Measurements from ENCODE around the gene PCARE. TPM values are rescaled to one million over a fixed set of nuclear protein-coding genes. Genes with fewer than 3 reads are reported as not detected.
"Not testable (repeated sequence)": the region's sequence is repeated elsewhere in the genome, so short reads cannot be mapped to it uniquely, and the experiment has no call there.

Gene PCARE
- total RNA-seq, 1 experiment from 2014 or later: not detected

DNA sequence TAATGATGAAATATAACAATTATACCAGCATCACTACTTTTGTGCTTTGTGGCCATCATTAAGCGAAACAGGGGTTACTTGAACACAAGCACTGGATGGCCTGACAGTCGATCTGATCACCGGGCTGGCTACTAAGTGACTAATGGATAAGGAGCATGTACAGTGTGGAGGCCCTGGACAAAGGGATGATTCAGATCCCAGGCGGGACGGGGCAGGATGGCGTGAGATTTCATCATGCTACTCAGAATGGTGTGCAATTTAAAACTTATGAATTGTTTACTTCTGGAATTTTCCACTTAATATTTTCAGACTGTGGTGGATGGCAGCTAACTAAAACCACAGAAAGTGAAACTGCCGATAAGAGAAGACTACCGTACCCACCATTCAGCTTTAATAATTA is 33.9 kb upstream of the PCARE start:
- no peak overlapping the region for H3K27ac Mint-ChIP-seq
- ATAC-seq (no peak), DNase-seq (ENCODE audit: low spot score) (no peak)
- no peak for TF ChIP-seq GRHL2 (CRISPR knock-in tag; IDR thresholded peaks at IDR 0.05; ENCODE audit: insufficient replicate concordance, severe bottlenecking)
- TF ChIP-seq GABPB1 (CRISPR knock-in tag; IDR thresholded peaks at IDR 0.05): peak; percentile 99
- H3K4me3 Mint-ChIP-seq: no peak overlapping the region
- POLR2A ChIA-PET: no interaction called here
- no peaks in the 10 kb centered on the region for H3K9me3 Mint-ChIP-seq
- CTCF ChIA-PET: no interaction called here
- peaks cover 17% of the 10 kb centered on the region for H3K27me3 Mint-ChIP-seq (ENCODE audit: low read depth)
- H3K36me3 Mint-ChIP-seq: no peaks in the 10 kb centered on the region
- no peaks in the 10 kb centered on the region for H3K4me1 Mint-ChIP-seq

DNA sequence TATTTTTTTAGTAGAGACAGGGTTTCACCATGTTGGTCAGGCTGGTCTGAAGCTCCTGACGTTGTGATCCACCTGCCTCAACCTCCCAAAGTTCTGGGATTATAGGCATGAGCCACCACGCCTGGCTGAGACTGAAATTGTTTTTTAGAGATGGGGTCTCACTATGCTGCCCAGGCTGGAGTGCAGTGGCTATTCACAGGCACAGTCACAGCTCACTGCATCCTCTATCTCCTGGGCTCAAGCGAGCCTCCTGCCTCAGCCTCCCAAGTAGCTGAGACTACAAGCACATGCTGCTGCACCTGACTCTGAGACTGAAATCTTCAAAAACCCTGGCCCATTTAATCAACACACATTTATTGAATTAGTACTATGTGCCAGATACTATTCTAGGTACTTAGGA is 33.2 kb upstream of the PCARE start:
- TF ChIP-seq ZNF121 (CRISPR knock-in tag; IDR thresholded peaks at IDR 0.05): peak; percentile 66; the same call in 1 of the 2 replicates
- H3K4me1 Mint-ChIP-seq; H3K4me3 Mint-ChIP-seq; DNase-seq (ENCODE audit: low spot score); H3K27ac Mint-ChIP-seq; H3K9me3 Mint-ChIP-seq; H3K36me3 Mint-ChIP-seq; CTCF ChIA-PET; POLR2A ChIA-PET; ATAC-seq: not testable (repeated sequence)
- H3K27me3 Mint-ChIP-seq (ENCODE audit: low read depth): peaks cover 10% of the 10 kb centered on the region

- Mint-ChIP-seq H3K4me1 (no peaks in the 10 kb centered on the region), H3K27ac (no peak overlapping the region), H3K4me3 (no peak overlapping the region), H3K27me3 (ENCODE audit: low read depth) (peaks cover 7% of the 10 kb centered on the region; the same call in 1 of the 2 replicates), H3K9me3 (no peaks in the 10 kb centered on the region), H3K36me3 (no peaks in the 10 kb centered on the region)
- no peak for ATAC-seq
- ChIA-PET POLR2A (no interaction called here), CTCF (no interaction called here)
- no peak for DNase-seq (ENCODE audit: low spot score)
- TF ChIP-seq NFYB (CRISPR knock-in tag; conservative IDR thresholded peaks at IDR 0.05; ENCODE audit: low read depth) (no peak), SOX15 (CRISPR knock-in tag; IDR thresholded peaks at IDR 0.05) (no peak), AFF4 (CRISPR knock-in tag; IDR thresholded peaks at IDR 0.05; ENCODE audit: borderline replicate concordance) (no peak), ATF1 (CRISPR knock-in tag; IDR thresholded peaks at IDR 0.05) (no peak), GRHL2 (CRISPR knock-in tag; IDR thresholded peaks at IDR 0.05; ENCODE audit: insufficient replicate concordance, severe bottlenecking) (no peak), GTF2I (CRISPR knock-in tag; conservative IDR thresholded peaks at IDR 0.05) (no peak), ZMAT4 (CRISPR knock-in tag; IDR thresholded peaks at IDR 0.05) (no peak), ZNF121 (CRISPR knock-in tag; IDR thresholded peaks at IDR 0.05) (no peak)
- TF ChIP-seq, protein P1, sequence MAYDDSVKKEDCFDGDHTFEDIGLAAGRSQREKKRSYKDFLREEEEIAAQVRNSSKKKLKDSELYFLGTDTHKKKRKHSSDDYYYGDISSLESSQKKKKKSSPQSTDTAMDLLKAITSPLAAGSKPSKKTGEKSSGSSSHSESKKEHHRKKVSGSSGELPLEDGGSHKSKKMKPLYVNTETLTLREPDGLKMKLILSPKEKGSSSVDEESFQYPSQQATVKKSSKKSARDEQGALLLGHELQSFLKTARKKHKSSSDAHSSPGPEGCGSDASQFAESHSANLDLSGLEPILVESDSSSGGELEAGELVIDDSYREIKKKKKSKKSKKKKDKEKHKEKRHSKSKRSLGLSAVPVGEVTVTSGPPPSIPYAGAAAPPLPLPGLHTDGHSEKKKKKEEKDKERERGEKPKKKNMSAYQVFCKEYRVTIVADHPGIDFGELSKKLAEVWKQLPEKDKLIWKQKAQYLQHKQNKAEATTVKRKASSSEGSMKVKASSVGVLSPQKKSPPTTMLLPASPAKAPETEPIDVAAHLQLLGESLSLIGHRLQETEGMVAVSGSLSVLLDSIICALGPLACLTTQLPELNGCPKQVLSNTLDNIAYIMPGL (CRISPR knock-in tag; IDR thresholded peaks at IDR 0.05): no peak
These were observed 32.7 kb upstream of the PCARE start for GRCh38 chr2:29106980-29107388.

DNA sequence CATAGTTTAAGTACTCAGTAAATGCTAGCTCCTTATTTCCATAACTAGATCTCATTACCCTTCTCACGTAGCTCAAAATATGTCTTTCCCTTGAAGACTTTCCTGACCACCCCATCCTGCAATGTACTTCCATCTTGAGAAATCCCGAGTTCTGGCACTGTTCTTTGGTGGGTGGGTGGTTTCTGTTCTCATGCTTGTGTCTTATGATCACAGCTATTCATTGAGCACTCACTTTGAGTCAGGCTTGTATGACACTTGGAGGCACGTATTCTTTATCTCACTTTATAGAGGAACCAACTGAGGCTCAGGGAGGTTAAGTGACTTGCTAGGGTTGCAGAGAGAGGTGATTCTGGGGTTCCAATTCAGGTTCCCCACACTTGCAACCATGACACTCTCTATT is 31.9 kb upstream of the PCARE start:
- peaks cover 3% of the 10 kb centered on the region for H3K36me3 Mint-ChIP-seq
- no peak overlapping the region for H3K27ac Mint-ChIP-seq
- ATAC-seq (no peak), DNase-seq (ENCODE audit: low spot score) (no peak)
- POLR2A ChIA-PET: no interaction called here
- H3K4me1 Mint-ChIP-seq: no peaks in the 10 kb centered on the region
- CTCF ChIA-PET: no interaction called here
- peaks cover 5% of the 10 kb centered on the region for H3K9me3 Mint-ChIP-seq
- H3K4me3 Mint-ChIP-seq: no peak overlapping the region
- peaks cover 2% of the 10 kb centered on the region; the same call in 1 of the 2 replicates for H3K27me3 Mint-ChIP-seq (ENCODE audit: low read depth)
- no peak for TF ChIP-seq ZNF317 (CRISPR knock-in tag; IDR thresholded peaks at IDR 0.05; ENCODE audit: borderline replicate concordance, low read depth)
- TF ChIP-seq, protein P2, sequence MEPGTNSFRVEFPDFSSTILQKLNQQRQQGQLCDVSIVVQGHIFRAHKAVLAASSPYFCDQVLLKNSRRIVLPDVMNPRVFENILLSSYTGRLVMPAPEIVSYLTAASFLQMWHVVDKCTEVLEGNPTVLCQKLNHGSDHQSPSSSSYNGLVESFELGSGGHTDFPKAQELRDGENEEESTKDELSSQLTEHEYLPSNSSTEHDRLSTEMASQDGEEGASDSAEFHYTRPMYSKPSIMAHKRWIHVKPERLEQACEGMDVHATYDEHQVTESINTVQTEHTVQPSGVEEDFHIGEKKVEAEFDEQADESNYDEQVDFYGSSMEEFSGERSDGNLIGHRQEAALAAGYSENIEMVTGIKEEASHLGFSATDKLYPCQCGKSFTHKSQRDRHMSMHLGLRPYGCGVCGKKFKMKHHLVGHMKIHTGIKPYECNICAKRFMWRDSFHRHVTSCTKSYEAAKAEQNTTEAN (CRISPR knock-in tag; IDR thresholded peaks at IDR 0.05): no peak
- TF ChIP-seq, protein P3, sequence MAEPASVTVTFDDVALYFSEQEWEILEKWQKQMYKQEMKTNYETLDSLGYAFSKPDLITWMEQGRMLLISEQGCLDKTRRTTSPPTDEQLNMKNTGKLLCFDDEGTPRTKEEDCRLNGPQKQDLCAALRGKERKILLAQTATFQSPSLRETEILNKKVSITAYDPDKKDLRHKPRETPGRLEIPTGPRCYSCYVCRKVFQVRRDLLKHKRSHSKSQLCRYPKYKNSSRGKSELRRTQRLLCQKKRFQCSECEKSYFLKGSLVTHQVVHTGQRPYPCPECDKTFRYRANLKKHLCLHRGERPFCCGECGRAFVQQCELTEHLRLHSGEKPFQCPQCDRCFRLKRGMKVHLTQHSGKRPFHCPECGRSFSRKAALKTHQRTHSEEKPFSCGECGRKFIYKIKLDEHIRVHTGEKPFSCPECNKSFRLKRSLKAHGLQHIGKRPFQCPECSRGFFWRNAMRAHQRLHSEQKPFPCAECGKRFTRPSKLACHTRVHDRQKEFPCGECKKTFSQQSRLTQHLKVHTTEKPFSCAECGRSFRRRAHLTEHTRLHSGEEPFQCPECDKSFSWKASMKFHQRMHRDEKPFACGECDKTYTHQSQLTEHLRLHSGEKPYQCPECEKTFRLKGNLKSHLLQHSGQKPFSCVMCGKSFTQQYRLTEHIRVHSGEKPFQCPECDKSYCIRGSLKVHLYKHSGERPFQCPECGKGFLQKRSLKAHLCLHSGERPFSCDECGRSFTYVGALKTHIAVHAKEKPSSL (CRISPR knock-in tag; conservative IDR thresholded peaks at IDR 0.05): no peak
- no peak for TF ChIP-seq NR1H2 (CRISPR knock-in tag; IDR thresholded peaks at IDR 0.05)
- no peak for TF ChIP-seq CREB1 (CRISPR knock-in tag; IDR thresholded peaks at IDR 0.05)
- no peak for TF ChIP-seq PRRX2 (CRISPR knock-in tag; IDR thresholded peaks at IDR 0.05)
- no peak for TF ChIP-seq E2F5 (CRISPR knock-in tag; IDR thresholded peaks at IDR 0.05)
- TF ChIP-seq TCF7 (CRISPR knock-in tag; IDR thresholded peaks at IDR 0.05; ENCODE audit: low read depth): no peak
- no peak for TF ChIP-seq NFE2L1 (CRISPR knock-in tag; IDR thresholded peaks at IDR 0.05)
- TF ChIP-seq, protein P4, sequence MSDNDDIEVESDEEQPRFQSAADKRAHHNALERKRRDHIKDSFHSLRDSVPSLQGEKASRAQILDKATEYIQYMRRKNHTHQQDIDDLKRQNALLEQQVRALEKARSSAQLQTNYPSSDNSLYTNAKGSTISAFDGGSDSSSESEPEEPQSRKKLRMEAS (CRISPR knock-in tag; IDR thresholded peaks at IDR 0.05): no peak
